HL-60 (cell line): ENCODE results near the gene FUT2.

Experiments
- GABPA ChIP-seq: IDR thresholded peaks from 2 replicates; pipeline ENCODE4 v1.6.1; 2012; ENCODE audit warnings: low read depth
- POLR2AphosphoS5 ChIP-seq: IDR thresholded peaks from 2 replicates; pipeline ENCODE4 v1.6.1; 2012; ENCODE audit warnings: low read depth
- TF ChIP-seq, protein P1 (sequence below): IDR thresholded peaks from one replicate; pipeline ENCODE4 v1.5.1; 2011; ENCODE audit warnings: low read length, control low read depth, inconsistent platforms; ENCODE audit not compliant: insufficient read depth

- TF ChIP-seq, protein P1, sequence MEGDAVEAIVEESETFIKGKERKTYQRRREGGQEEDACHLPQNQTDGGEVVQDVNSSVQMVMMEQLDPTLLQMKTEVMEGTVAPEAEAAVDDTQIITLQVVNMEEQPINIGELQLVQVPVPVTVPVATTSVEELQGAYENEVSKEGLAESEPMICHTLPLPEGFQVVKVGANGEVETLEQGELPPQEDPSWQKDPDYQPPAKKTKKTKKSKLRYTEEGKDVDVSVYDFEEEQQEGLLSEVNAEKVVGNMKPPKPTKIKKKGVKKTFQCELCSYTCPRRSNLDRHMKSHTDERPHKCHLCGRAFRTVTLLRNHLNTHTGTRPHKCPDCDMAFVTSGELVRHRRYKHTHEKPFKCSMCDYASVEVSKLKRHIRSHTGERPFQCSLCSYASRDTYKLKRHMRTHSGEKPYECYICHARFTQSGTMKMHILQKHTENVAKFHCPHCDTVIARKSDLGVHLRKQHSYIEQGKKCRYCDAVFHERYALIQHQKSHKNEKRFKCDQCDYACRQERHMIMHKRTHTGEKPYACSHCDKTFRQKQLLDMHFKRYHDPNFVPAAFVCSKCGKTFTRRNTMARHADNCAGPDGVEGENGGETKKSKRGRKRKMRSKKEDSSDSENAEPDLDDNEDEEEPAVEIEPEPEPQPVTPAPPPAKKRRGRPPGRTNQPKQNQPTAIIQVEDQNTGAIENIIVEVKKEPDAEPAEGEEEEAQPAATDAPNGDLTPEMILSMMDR = no peak
- TF ChIP-seq POLR2AphosphoS5 = no peak
- TF ChIP-seq GABPA = no peak
Measured at GRCh38 chr19:48716562-48717291, 21.0 kb downstream of the FUT2 start.
